GM10248 (cell line): ENCODE results near the gene ERBB4.

Experiments used
- CTCF ChIA-PET: fragments of 300-600 bp; sonication (Branson Sonifier 250); formaldehyde crosslinking; extraction: SDS; loops from one replicate; lab custom pipeline; 2021; ENCODE audit warnings: antibody characterized with exemption; lab: Yijun Ruan, JAX
- POLR2A ChIA-PET: fragments of 350-650 bp; sonication (Branson Sonifier 250); formaldehyde crosslinking; extraction: SDS; loops from one replicate; lab custom pipeline; 2020; ENCODE audit warnings: antibody characterized with exemption; lab: Yijun Ruan, JAX
- DNase-seq: peaks from one replicate; pipeline ENCODE4 v3.0.0; 2012; ENCODE audit errors: extremely low spot score
- CTCF ChIP-seq: IDR thresholded peaks from 2 replicates; pipeline ENCODE4 v1.5.1; 2012; ENCODE audit warnings: mild to moderate bottlenecking, low read depth; ENCODE audit errors: extremely low read depth, missing control alignments, control extremely low read depth

Gene ERBB4

GRCh38 chr2:212536817-212537725, 1.5 kb downstream of the ERBB4 start:
- CTCF ChIA-PET = interaction anchor here (1.9 kb wide), 1 partner anchor 31 kb away, joined by 5 read pairs; no protein-coding TSS in a partner anchor

GRCh38 chr2:212535996-212536816, 2.4 kb downstream of the ERBB4 start:
- TF ChIP-seq CTCF = no peak
- DNase-seq = no peak
- ChIA-PET POLR2A (no interaction called here), CTCF (interaction anchor here (1.9 kb wide), 1 partner anchor 31 kb away, joined by 5 read pairs; no protein-coding TSS in a partner anchor)

More at GRCh38 chr2:212536817-212537725, 1.5 kb downstream of the ERBB4 start:
- POLR2A ChIA-PET = no interaction called here
- TF ChIP-seq CTCF = no peak
- peak; percentile 13 for DNase-seq

GRCh38 chr2:212534336-212534735, 4.3 kb downstream of the ERBB4 start:
- ChIA-PET POLR2A (no interaction called here), CTCF (no interaction called here)
- DNase-seq = no peak

GRCh38 chr2:212532585-212532984, 6.0 kb downstream of the ERBB4 start:
- ChIA-PET CTCF (no interaction called here), POLR2A (no interaction called here)
- DNase-seq = no peak
- no peak for TF ChIP-seq CTCF

More at GRCh38 chr2:212534336-212534735, 4.3 kb downstream of the ERBB4 start:
- TF ChIP-seq CTCF = no peak

GRCh38 chr2:212532087-212532486, 6.5 kb downstream of the ERBB4 start:
- TF ChIP-seq CTCF = no peak
- DNase-seq = no peak
- ChIA-PET CTCF (no interaction called here), POLR2A (no interaction called here)

- POLR2A ChIA-PET = no interaction called here
- TF ChIP-seq CTCF = no peak
- CTCF ChIA-PET = interaction anchor here (1.1 kb wide), 1 partner anchor 10 kb away, joined by 4 read pairs; no protein-coding TSS in a partner anchor
- no peak for DNase-seq
Measured at GRCh38 chr2:212531499-212531898, 7.1 kb downstream of the ERBB4 start.
